HG03175 (cell line): ENCODE results near the gene SMPDL3B.

Source experiments
- ATAC-seq: cut with Tn5 transposase; IDR thresholded peaks from one replicate; pipeline ENCODE4 v1.9.1; 2021; ENCODE audit warnings: mild to moderate bottlenecking, moderate library complexity; ENCODE audit not compliant: unreplicated experiment

Gene SMPDL3B, protein sequence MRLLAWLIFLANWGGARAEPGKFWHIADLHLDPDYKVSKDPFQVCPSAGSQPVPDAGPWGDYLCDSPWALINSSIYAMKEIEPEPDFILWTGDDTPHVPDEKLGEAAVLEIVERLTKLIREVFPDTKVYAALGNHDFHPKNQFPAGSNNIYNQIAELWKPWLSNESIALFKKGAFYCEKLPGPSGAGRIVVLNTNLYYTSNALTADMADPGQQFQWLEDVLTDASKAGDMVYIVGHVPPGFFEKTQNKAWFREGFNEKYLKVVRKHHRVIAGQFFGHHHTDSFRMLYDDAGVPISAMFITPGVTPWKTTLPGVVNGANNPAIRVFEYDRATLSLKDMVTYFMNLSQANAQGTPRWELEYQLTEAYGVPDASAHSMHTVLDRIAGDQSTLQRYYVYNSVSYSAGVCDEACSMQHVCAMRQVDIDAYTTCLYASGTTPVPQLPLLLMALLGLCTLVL

DNA sequence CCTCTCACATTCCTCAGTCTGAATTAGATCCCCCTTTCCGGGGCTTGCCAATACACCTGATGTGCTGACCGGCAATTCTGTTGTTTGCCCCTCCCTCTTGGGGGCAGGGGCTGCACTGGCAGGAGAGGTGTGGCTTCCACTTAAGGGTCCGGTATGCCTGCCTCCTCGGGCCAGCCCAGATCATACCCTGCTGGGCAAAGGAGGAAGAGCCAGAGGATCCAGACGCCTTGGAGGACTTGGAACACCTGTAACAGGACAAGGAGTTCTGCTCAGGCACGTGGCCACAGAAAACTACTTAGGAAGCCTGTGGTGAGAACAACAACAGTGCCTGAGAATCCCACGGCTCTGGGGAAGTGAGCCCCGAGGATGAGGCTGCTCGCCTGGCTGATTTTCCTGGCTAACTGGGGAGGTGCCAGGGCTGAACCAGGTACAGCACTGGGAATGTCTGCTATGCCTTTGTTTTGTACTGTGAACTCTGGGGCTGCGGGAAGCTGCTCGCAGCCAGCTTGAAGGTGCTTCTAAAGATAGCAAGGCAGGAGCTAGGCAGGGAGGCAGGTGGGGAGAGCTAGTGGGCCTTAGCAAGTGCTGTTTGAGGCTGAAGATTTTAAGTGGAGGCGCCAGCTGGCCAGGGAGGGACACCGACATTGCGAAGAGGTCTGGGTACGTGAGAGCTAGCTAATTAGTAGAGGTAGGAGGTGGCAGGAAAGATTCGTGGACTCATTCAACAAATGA lies at the start of gene SMPDL3B:
Gene SMPDL3B, plus strand, starts transcription at position 183 of the 732 bp plus-strand sequence. Its CDS starts 184 bp downstream, at position 367.
- no peak for ATAC-seq

DNA sequence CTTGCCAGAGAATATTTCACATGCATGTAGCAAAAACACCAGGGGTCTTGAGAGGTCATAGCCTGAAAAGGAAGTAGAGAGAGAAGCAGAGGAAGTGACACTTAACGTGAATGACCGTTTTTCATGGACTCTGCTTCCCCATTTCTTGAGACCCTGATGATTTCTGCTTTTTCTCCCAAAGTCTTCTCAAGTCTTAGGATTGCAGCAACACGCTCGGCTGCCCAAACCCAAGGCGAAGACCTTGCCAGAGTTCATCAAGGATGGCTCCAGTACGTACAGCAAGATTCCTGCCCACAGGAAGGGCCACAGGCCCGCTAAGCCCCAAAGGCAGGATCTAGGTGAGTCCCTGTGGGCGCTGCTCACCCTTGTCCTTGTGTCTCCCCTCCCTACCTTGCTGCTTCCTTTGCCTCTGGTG lies 49.7 kb upstream of the SMPDL3B start:
- no peak for ATAC-seq

DNA sequence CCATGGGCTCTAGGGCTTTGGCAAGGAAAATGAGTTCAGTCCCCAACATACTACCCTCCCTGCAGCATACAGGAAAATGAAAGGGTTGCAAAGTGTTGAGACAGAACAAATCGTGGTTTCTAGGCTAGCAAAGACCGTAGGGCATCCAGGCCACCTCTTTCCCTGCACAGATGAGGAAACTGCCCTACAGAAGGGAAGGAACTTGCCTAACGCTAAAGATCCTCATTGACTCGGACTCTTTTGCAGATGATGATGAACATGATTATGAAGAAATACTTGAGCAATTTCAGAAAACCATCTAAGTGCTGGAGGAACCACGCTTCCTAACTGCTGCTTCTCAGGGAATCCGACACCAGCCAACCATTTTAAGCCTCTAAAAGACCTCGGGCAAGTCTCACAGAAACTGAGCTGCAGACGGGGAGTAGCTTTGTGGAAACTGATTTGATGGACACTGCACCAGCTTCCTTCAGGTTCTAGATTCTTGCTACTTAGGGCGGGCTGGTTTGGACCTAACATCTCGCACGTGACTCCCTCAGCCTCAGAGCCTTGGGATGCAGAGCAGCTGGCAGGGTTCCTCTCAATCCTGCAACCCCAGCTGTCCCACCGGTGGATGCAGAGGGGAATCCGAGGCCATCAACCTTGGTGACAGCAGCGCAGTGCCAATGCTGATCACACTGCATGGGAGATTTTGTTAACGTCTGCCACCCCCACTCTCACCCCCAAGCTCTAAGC lies 49.0 kb upstream of the SMPDL3B start:
- ATAC-seq: no peak

DNA sequence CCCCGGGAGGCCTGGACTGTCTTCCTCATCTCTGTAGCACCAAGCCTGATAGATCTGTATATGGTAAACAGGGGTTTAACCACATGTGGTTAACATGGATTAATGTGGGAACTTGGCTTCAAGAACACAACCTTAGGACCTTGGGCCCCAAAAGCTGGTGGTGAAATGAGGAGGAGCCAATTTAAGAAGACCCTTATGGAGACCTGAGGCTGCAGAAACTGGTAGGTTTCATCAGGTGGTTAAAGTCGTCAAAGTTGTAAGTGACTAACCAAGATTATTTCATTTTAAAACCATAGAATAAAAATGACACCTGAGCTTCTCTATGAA lies 48.5 kb upstream of the SMPDL3B start:
- ATAC-seq: no peak

DNA sequence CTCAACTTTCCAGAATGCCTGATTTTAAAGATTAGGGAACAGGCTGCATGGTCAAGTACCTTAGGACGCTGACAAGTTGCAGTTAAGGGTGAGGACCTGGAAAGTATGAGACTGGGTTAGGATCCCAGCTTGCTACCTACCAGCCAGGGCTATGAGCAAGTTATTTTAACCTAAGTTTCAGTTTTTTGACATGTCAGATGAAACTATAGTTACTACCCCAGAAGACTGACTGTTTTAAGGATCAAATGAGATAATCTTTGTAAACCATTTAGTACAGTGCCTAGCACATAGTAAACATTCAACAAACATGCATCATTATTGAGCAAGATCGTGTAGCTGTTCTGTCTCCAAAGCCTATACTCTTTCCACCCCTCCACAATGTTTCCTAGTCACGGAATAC lies 48.1 kb upstream of the SMPDL3B start:
- ATAC-seq: no peak

DNA sequence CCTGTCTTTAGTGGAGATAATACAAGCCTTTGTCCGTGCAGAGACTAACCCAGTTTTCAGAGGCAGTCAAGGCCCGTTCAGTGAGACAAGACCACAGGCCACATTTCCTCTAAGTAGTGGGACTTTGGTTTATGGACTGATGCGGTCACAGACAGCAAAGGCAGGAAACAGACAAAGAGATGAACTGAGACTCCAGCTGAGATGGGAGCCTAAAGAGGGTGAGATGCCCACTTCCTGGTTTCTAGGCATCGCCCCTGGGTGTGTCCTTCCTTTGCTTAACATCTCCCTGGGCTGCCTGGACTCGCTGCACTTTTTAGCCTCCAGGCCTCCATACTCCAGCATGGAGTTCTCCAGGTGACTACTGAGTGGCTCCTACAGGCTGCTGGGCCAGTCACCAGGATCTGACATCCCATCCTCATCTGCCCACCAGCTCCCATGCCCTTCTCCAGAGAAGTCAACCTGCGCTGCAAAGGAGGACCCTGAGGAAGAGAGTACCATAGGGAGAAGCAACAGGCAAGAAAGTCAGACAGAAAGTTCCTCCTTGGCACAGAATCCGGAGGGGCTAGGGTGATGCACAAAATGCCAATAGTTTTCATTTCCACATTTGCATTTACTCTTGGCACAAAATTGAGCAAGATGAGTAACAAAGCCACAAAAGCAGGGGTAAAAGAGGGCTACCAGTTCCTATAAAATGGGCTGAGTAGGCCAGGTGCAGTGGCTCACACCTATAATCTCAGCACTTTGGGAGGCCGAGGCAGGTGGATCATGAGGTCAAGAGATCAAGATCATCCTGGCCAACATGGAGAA lies 47.4 kb upstream of the SMPDL3B start:
- no peak for ATAC-seq

DNA sequence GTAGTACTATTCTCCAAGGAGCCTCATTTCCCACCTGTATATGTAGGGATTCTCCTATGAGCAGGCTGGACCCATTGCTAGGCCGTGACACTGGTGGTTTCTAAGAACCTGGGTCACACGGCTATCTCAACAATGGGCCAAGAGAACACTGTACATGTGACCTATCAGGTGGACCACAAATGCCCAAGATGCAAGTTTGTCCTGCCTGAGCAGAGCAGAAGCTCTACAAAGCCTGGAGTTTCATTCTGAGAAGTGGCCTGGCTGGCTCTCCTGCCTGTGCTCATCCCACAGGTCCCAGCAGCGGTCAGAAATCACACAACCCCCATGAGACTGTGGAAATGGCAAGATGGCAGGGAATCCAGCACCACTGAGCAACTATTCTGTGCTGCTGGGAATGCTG lies 45.3 kb upstream of the SMPDL3B start:
- no peak for ATAC-seq

DNA sequence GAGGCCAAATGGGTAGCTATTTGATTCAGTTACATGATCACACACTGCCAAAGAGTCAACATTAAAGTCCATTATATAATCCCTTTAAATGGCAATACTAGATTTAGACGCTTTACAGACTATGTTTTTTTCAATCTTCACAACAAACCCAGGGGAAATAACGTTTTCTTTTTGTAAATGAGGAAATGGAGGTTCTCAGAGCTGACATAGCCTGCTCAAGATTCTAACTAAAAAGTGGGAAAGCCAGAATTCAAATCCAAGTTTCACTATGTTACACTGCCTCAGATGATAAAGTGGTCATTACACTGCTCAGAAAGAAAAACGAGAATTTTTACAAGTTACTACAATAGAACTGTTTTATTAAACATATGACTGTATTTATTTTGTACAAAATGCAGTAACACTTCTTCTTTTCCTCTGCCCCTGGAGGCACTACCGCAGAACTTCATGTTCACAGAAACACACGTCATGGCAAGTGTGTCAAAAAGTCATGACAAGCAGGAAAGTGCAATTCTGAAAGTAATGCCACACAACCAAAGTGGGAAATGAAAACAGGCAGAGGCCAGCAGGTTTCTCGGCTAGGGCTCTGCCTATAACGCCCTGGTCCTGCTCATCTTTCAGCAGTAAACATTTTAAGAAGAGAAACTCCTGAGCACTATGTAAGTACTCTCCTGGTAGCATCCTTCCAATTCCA lies 43.5 kb upstream of the SMPDL3B start:
- no peak for ATAC-seq

DNA sequence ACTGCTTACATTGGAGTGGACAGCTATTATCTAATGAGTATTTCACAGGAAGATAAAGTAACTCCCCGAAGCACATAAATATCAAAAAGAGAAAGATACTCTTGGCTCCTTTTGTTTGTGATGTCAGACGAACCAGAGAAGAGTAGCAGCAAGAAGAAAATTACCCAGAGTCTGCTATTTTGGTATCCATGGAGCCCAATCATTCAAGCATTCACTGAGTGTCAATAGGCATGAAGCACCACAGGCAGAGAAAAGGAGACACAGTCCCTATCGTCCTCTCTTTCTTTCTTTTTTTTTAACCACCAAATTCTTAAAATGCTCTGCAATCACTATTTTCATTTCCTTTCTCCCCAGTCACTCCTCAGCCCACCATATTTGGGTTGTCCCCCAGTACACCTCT lies 40.3 kb upstream of the SMPDL3B start:
- ATAC-seq: no peak

DNA sequence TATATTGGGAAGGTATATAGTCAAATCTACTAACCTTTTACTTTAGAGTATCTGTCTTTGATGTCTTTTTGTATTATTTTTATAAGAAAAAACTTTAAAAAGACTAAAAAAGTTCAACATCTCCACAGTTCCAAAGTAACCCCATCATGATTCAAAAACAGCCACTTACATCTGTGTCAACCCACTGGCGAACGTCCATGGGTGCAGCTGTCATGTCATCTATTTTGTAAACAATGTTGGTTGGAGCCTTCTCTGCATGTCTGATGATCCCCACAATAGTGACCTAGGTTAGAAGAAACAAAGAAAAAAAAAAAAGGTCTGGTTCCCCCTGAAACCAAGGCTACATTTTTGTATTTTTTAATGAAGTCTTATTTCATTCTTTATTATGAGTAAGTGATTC lies 28.0 kb upstream of the SMPDL3B start:
- ATAC-seq: no peak

DNA sequence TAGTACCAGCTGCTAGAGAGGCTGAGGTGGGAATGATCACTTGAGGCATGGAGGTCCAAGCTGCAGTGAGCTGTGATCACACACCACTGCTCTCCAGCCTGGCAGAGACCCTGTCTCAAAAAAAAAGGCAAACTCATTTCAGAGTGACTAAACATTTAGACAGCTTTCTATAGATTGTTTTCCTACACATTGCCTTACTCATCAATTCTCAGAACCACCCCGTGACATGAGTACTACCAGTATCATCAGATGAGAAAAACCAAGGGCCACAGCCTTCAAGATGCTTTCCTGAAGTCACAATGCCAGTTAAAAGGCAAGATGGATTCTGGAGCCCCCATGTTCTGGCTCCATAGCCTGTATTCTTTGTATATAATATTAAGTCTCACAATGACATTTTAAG lies 22.4 kb upstream of the SMPDL3B start:
- no peak for ATAC-seq

DNA sequence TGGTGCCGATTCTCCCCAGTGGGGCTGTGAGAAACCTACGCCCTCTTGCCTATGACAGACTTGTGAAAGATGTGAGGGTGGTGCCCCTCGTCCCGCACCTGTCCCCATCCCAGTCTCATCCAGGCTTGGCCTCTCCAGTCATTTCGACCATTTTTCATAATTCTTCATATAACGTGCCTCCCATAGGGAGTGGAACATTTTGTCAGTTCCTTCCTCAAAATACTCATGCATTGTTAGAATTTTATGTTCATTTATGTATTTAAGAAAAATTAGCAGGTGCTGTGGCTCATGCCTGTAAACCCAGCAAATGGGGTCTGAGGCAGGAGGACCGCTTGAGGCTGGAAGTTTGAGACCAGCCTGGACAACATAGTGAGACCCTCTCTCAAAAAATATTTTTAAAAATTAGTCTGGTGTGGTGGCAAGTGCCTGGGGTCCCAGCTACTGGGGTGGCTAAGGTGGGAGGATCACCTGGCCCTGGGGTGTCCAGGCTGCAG lies 19.7 kb upstream of the SMPDL3B start:
- no peak for ATAC-seq

DNA sequence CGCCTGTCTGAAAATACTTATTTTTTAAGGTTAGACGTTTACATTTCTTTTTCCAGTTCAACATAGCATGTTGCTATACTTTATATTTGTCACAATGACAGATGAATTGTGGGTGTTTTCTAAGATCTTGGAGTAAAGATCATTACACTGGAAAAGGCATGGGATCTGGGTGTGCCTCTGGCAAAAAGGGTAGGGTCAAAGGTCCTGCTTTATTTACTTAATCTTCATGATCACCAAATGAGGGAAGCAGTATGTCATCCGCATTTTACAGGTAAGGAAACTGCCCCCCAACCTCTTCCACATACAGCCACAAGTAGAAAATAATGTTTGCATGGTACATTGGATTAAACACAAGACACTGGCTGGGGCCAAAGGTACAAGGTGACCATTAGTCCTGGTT lies 12.5 kb upstream of the SMPDL3B start:
- no peak for ATAC-seq

DNA sequence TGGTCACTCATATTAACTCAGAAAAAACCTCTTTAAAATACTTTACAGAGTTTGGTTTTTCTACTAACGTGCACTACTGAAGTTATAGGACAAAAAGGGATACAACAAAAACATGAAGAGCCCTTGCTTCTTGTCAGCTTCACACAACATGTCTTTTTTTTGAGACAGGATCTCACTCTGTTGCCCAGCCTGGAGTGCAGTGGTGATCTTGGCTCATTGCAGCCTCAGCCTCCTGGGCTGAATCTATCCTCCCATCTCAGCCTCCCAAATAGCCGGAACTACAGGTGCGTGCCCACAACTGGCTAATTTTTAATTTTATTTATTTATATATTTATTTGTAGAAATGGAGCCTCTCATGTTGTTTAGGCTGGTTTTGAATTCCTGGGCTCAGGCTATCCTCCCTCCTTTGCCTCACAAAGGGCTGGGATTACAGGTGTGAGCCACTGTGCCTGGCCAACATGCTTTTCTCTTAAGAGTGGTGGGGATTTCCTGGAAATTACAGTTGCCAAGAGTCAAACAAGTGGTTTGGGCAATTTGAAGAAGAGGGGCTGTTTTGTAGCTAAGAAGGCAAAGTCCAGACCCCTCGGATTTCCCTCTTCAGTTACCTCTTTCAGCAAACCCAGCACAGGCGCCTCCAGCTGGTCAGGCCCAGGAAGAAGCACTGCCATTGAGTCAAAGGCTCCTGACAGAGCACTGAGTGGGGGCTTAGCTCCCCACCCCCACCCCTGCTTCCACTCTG lies 6.4 kb upstream of the SMPDL3B start:
- ATAC-seq: no peak

DNA sequence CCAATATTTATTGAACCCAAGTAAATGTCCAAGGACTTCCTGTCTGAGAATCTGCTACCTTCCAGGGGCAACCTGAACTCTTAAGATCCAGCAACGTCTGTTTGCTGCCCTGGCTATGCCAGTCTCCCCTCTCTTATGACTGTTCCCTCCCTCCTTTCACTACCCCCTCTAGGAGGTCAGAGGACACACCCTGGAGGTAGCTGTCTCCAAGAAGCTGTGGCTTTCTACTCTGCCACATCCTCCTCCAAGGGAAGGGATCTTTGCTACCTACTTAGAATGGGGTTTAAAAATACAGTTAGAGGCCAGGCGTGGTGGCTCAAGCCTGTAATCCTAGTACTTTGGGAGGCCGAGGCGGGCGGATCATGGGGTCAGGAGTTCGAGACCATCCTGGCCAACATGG lies 3.6 kb upstream of the SMPDL3B start:
- ATAC-seq: no peak

DNA sequence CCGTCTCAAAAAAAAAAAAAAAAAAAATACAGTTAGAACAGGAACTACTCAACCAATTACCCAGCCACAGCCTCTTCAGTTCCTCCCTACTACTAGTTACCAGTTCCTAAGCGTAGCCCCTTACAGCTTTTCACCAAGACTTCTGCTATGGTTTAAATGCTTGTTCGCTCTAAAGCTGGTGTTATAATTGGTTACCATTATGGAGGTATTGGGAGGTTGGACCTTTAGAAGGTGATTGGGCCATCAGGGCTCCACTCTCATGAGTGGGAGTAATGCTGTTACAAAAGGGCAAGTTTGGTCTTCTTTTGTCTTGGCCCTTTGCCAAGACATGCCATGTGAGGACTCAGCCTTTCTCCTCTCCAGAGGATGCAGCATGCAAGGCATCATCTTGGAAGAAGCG lies 3.0 kb upstream of the SMPDL3B start:
- ATAC-seq: no peak

DNA sequence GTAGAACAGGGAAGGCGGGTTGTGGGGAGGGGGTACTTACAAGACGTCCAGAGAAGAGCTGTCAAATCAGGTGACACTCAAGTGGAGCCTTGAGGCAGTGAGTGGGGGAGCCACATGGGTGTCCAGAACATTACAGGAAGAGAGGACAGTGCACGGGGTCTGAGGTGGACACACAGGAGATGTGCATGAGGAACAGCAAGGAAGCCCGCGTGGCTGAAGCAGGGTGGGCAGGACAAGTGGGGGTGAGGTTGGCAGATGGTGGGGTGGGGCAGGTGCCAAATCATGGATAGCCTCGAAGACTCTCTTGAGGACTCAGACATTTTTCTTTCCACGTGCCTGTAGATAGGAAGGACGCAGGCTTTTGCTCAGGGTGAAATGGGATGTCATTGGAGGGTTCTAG lies 921 bp downstream of the SMPDL3B start:
- ATAC-seq: no peak

DNA sequence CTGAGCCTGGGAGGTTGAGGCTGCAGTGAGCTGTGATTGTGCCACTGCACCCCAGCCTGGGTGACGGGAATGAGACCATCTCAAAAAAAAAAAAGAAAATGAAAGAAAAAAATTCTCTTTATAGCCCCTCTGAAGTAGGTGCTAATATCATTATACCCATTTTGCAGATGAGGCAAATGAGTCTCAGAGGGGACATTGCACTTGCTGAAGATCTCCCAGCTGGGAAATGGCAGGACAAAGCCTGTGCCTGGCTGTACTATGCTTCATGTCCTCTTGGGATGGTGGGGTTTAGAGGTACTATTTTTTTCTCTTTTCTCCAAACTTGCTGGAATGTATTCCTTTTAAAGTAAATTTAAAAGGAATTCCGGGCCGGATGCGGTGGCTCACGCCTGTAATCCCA lies 1.6 kb downstream of the SMPDL3B start:
- ATAC-seq: no peak

DNA sequence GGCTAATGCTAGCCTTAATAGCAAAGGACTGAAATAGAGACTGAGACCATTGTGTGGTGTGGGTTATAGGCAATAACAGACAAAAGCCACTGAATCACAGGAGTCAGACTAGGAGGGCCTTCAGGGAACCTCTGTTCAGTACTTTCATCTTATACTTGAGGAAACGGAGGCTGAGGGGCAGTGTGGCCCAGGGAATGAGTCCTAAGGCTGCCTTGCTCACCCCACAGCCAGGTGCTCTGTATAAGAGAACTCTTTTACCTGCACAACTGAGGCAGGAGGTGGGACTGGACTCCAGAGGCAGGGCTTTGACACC lies 2.7 kb downstream of the SMPDL3B start:
- no peak for ATAC-seq

DNA sequence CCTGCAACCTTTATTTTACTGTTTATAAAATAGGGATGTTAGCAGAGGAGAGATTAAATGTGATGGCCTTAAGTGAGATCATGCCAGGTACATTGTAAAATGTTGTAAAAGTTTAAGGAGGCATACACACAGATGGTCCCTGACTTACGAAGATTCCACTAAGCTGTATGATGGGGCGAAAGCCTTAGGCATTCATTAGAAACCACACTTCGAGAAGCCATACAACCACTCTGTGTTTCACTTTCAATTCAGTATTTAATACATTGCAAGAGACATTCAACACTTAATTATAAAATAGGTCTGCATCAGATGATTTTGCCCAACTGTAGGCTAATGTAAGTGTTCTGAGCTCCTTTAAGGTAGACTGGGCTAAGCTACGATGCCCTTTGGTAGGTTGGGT lies 3.7 kb downstream of the SMPDL3B start:
- ATAC-seq: no peak
